DMS79 treated with DMSO at 0.1 percent for 48 hours (cell line): Measurements from ENCODE around the gene NAIF1.

Experiments used
- DNase-seq: peaks from one replicate; lab custom pipeline; 2025; lab: John Stamatoyannopoulos, UW

The NAIF1 gene

GRCh38 chr9:128102196-128102595 is 35.1 kb upstream of the NAIF1 start:
- DNase-seq, result no peak

GRCh38 chr9:128101690-128102089 is 34.6 kb upstream of the NAIF1 start:
- no peak for DNase-seq

DNA sequence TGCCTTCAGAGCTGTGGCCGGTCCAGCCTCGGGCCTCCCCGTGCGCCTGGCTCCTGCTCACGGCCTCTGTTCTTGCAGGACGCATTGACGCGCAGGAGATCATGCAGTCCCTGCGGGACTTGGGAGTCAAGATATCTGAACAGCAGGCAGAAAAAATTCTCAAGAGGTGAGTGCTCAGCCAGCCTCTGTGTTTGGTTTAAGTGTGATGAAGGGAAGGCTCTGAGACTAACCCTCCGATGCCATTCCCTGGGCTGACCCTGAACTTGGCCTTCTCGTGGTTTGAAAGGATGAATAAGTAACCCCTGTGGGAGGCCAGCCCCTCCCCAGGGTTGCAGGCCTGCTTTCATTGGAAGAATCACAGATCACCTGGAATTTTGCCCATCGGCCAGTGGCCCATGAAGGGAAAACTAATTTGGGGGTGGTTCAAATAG is 34.1 kb upstream of the NAIF1 start:
- DNase-seq, result no peak

DNA sequence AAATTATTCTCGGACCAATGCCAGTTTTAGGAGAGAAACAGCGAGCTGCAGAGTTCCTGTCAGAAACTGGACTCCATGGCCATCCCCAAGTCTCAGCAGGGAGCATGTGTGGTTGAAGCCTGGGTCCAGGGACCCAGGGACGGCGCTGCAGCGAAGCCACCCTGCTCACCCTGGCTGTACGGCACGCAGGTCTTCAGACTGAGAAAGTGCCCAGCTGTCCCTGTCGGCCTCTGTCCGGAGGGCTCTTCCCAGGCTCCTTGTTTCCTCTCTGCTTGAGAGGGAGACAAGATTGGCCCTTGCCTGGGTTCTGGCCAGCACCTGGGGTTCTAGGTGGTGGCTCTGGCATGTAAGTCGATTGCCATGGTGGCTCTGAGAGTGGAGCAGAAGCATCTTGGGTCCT is 33.5 kb upstream of the NAIF1 start:
- no peak for DNase-seq

DNA sequence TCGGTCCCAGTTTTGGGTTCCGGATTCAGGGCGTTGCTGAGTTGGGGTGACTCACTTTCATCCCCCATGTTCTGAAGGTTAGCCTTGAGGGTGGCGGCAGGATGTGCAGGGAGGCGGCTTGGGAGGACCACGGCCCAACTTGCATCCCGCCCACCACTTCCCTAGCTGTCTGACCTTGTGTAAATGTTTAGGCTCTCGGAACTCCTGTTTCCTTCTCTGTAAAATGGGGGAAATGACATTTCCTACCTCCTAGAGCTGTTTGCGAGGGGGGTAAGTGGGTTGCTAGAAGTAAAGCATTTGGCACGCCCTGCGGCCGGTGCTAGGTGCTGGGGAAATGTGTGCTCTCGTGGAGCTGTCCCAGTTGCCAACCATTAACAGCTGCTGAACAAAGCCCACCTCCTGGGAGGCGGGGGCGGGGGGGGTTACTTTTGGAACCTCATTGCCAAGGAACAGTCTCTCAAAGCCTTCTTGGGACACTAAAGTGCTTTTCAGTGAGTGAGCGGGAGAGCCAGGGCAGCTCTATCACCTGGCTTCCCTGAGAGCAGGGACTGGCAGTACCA is 32.9 kb upstream of the NAIF1 start:
- no peak for DNase-seq

GRCh38 chr9:128099231-128099931 is 32.3 kb upstream of the NAIF1 start:
- no peak for DNase-seq

GRCh38 chr9:128098297-128099230 is 31.4 kb upstream of the NAIF1 start:
- peak; percentile 98 for DNase-seq

GRCh38 chr9:128097543-128098296 is 30.6 kb upstream of the NAIF1 start:
- no peak for DNase-seq

DNA sequence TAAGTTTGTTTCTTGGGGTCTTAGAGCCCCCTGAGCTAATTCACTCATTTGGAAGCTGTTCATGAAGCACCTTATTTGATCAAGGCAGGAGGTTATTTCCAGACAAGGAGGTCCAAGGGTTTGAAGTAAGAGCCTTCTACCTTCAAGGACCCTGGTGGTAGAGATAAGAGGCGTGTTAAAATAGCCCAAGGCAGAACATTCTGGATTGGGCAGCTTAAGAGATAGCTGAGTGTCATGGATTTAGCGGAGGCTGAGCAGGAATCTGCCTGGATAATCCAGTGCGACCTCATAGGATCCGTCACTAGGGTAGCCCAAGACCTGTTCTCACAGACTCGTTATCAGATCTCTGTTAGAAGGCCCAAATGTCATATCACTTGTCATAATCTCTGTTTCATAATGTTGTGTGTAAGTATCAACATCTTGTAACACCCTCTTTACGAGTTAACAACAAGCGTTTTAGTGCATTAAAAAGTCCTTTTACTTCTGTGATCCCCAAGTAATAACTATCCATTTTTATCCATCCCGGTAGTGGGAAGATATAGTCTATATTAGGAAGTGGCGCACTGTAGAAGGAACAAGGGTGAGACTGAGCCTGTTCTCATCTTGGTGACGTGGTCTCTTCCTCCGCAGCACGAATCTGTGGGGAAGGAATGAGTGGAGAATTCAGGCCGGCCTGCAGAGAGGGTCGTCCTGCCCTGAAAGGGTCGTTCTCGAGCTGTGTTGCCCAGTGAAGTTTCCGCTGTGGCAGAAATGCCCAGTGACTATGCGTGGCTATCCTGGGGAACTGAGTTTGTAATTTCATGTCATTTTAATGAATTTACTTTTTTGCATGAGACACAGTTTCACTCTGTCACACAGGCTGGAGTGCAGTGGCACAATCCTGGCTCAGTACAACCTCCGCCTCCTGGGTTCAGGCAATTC is 29.8 kb upstream of the NAIF1 start:
- DNase-seq, result no peak

DNA sequence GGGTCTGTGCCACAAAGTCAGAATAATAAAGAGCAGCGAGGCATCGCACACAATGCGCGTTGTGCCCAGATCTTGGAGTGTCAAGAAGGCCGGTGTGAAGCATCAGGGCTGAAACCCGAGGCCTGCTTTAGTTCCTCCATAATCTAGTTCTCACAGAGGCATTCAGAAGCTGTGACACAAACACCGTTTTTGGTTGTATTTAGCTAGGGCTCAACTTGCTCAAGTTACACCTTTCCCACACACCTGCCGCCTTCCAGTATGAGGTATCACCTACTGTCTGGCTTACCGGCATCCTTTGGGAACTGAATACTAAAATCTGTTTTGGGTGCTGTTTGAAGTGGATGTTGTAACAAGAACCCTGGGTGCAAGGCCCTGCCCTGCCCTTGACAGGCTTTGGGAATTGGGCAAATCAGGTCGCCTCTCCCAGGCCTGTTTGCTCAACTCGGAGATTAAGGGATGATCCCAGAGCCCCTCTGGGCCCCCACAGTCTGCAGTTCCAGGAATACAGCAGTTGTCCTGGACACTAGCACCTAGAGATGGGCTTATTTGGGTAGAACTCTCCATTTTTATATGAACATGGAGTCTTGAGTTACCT is 27.9 kb upstream of the NAIF1 start:
- no peak for DNase-seq

GRCh38 chr9:128094166-128094949 is 27.2 kb upstream of the NAIF1 start:
- DNase-seq, result peak; percentile 96

- DNase-seq, result no peak
Measured at GRCh38 chr9:128093011-128093410, 25.9 kb upstream of the NAIF1 start.

GRCh38 chr9:128092199-128092977 is 25.3 kb upstream of the NAIF1 start:
- no peak for DNase-seq

- no peak for DNase-seq
Measured at GRCh38 chr9:128091571-128091970, 24.5 kb upstream of the NAIF1 start.

- DNase-seq, result peak; percentile 92
Measured at GRCh38 chr9:128091144-128091543, 24.0 kb upstream of the NAIF1 start.

GRCh38 chr9:128089299-128089698 is 22.2 kb upstream of the NAIF1 start:
- no peak for DNase-seq

GRCh38 chr9:128088253-128088945 is 21.3 kb upstream of the NAIF1 start:
- no peak for DNase-seq

- no peak for DNase-seq
Measured at GRCh38 chr9:128087262-128087661, 20.1 kb upstream of the NAIF1 start.
